GM12891 (cell line): ENCODE results near the gene ASXL1.

Experiments used
- DNase-seq: peaks from one replicate; pipeline ENCODE4 v3.0.0; 2011; ENCODE audit warnings: low spot score; ENCODE audit not compliant: insufficient read length
- FAIRE-seq: peaks from 2 replicates; lab custom pipeline; 2011; peaks lifted over from hg19 to GRCh38; lab: Jason Lieb, UNC
- PAX5 ChIP-seq: IDR thresholded peaks from 2 replicates; pipeline ENCODE4 v1.6.1; 2011; ENCODE audit warnings: low read length, moderate library complexity, mild to moderate bottlenecking; ENCODE audit not compliant: insufficient read depth, severe bottlenecking
- POLR2A ChIP-seq: IDR thresholded peaks from 2 replicates; pipeline ENCODE4 v1.6.1; 2011; ENCODE audit warnings: low read depth, low read length, control low read depth
- POLR2AphosphoS5 ChIP-seq: IDR thresholded peaks from 2 replicates; pipeline ENCODE4 v1.6.1; 2011; ENCODE audit warnings: low read depth, low read length, control low read depth
- POU2F2 ChIP-seq: IDR thresholded peaks from 2 replicates; pipeline ENCODE4 v1.6.1; 2011; ENCODE audit warnings: low read depth, mild to moderate bottlenecking, control low read depth, low read length, moderate library complexity
- SPI1 ChIP-seq: IDR thresholded peaks from 2 replicates; pipeline ENCODE4 v1.6.1; 2011; ENCODE audit warnings: low read depth, low read length, control low read depth
- TAF1 ChIP-seq: IDR thresholded peaks from 2 replicates; pipeline ENCODE4 v1.6.1; 2011; ENCODE audit warnings: low read depth, low read length, control low read depth

ASXL1 gene

DNA sequence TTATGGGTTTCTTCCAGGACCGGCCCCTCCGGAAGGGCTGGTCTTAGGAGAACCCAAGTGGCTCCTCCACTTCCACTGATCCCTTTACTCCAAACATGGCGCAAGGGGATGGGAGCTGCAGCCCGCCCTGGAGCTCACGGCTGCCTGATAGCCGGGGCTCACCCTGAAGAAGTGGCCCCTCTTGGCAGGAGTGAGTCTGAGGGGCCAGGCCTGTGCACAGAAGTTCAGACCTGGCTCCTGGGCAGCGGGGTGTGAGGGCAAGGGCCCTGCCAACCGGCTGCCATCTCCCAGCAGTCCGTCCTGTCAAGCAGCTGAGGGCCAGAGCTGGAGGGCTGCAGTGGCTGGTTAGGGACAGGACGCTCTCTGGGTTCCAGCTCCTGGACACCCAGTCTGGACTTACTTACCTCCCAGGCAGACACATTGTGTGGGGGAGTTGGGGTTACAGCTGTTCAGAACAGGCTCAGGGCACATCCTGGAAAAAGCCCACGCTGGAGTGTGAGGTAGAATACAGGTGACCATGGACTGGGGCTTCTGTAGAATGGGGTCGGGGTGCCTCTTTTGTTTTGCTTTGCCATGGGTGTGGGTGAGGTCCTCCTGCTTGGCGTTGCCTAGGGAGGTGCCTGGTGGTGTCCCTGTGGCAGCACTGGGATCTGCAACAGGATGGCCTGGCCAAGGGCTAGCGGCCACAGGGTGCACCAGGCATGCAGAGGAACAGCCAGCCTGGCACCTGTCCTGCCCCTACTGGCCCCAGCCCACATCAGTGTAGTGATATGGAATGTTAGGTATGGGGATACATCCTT is 88.4 kb downstream of the ASXL1 start:
- TF ChIP-seq TAF1, result no peak
- no peak for TF ChIP-seq POLR2A
- TF ChIP-seq POU2F2, result no peak
- no peak for TF ChIP-seq POLR2AphosphoS5
- TF ChIP-seq PAX5, result no peak
- TF ChIP-seq SPI1, result no peak
- no peak for FAIRE-seq
- DNase-seq, result no peak

DNA sequence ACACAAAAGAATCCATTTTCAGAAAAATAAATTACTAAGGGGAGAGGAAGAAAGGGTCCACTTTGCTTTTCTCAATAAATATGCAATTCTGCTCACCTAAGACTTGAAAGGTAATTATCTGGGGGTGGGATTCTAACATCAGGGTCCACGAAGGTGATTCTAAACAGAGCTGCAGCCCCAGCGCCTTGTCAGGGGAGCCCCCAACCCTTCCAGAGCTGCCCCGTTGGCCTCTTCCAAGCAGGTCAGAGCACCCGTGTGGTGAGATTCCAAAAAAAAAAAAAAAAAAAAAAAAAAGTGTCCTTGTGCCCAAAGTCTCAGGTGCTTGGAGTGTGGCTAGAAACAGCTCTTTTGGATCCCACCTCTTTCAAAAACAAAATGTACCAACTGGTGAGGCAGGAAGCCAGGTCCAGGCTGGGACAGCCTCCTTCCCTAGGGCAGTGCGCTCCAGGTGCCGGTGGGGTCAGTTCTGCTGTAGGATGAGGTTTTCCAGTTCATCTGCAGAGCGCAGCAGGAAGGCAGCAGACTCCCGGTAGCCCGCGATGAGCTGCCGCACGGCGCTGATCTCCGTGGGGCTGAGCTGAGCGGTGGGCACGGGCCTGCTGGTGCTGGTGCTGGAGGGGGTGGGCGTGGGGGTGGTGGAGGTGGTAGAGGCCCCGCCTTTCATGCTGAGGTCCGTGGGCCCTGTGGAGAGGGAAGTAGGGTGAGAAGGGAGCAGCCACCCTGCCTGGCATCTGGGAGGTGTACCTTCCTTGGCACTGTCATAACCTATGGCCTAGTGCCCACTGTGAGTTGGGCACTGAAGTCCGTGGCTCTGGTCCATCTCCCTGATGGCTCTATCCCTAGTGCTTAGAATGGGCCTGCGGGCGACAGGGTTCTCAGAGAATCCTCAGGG is 89.3 kb downstream of the ASXL1 start:
- TF ChIP-seq POLR2AphosphoS5 (no peak), POLR2A (no peak)
- DNase-seq (no peak), FAIRE-seq (no peak)

DNA sequence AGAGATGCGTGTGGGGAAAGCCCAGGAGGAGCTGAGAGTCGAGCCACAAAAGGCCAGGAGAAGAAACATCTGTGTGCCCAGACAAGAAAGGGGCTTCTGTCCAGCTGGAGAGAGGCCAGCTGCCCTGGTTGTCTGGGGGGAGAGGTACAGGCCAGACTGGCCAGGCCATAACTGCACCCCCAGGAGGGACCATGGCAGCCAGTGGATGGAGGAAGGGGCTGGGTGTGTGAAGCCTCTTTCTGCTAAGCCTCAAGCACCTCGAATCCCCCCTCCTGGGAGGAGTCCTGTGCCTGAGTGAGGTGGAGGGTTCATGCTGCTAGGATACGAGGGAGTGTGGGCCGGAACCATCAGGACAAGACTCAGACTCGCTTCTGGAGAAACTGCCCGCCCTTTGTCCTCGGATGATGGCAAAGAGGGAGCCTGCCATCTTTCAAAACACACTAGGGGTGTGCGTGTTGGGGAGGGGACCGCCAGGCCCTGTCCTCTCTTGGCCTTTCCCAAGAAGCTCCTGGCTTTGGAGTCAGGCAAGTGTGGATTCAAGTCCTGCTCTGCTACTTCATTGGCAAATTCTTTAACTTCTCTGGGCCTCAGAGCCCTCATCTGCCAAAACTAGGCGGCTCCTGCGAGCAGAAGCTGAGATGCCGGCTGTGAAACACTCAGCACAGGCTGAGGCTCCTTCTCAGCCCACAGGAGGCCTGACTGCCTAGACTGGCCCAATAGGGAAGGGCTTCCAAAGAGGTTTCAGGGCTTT is 90.3 kb downstream of the ASXL1 start:
- FAIRE-seq, result no peak
- TF ChIP-seq POU2F2, result no peak
- no peak for TF ChIP-seq POLR2AphosphoS5
- no peak for TF ChIP-seq POLR2A
- no peak for TF ChIP-seq SPI1
- no peak for TF ChIP-seq PAX5
- no peak for TF ChIP-seq TAF1

DNA sequence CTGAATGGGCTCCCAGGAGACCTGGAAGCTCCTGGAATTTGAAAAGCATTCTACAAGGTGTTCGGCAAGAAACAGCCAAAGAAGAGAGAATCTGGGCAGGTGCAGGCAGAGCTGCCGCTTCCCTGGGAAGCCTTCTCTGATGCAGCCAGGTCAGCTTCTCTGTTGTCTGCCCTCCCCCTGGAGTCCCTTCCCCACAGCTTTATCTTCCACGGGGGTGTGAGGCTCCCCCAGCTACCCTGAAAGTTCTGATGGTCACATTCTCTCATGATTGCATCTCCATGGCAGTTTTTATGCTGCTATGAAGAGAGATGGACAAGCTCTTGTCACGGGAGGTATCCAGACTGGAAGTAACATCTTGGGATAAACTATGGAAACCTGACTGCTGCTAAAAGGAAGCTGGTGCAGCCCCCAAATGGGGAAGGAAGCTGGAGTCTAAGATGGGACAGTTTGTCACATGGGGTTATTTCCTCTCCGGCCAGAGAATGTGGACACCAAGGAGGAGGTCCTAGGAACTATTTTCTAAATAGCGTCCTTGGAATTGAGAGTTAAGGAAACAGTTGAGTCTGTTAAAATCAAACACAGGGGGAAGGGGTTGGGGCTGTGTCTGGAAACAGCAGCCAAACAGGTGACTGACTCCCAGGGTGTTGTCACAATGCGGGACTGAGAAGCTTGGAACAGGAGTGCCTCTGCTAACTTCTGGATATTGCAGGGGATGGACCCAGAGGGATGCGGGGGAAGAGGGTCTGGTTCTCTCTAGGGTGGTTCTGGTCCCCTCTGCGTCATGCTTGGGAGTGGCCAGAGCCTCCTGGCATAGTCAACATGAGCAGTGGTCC is 91.1 kb downstream of the ASXL1 start:
- FAIRE-seq (no peak), DNase-seq (no peak)
- TF ChIP-seq POLR2A (no peak), PAX5 (no peak), TAF1 (no peak), SPI1 (no peak), POLR2AphosphoS5 (no peak), POU2F2 (no peak)

More for the DNA sequence above, 90.3 kb downstream of the ASXL1 start:
- DNase-seq, result no peak

DNA sequence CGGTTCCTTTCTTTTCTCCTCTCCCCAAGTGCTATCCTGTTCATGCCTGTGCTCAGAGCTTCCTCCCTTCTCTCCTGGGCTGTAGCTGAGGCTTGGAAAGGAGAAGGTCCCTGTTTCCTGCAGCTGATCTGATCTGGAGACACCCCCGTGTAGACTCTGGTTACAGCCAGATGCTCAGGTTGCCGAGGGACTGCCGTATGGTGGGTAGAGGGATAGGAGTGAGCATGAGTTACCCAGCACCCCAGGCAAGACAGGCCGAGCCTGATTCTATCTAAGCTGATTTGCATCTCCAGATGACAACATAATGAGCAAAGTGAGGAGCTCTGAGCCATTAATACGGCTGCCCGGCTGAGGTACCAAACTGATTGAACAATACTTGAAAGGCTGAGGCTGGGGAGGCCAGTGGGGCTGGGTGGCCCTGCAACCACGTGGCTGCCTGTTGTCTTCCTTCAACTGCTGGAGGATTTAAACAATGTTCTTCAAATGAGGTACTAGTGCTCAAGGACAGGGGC is 91.8 kb downstream of the ASXL1 start:
- no peak for DNase-seq
- FAIRE-seq, result no peak
- no peak for TF ChIP-seq POLR2A
- no peak for TF ChIP-seq POLR2AphosphoS5
- TF ChIP-seq SPI1, result no peak
- TF ChIP-seq PAX5, result no peak
- TF ChIP-seq POU2F2, result no peak
- TF ChIP-seq TAF1, result no peak

DNA sequence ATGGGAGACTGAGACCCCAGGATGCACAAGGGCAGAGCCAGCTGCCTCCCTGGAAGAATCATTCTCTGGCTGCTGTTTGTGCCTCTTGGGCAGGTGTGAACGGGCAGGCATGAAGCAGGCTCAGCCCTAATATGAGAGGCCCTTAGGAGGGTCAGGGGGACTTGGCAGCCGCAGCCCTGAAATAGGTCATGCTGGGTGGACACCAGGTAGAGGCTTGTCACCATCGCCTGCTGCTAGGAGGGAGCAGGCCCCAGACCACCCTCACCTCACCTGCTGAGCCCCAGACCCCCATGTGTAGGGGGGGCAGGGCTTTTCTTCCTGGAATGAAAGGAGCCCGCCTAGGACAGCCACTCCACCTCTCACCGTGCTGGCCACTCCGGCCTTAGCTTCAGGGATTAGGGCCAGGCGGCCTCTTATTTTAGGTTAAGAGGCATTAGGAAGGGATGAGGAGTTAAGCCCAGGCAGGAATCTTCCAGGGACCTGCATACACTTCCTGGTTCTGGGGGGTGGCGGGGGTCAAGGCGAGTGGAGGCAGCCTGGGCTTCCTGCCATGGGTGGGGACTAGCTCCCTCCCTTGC is 92.4 kb downstream of the ASXL1 start:
- no peak for DNase-seq
- FAIRE-seq, result no peak
- TF ChIP-seq POLR2AphosphoS5 (no peak), PAX5 (no peak), SPI1 (no peak)

DNA sequence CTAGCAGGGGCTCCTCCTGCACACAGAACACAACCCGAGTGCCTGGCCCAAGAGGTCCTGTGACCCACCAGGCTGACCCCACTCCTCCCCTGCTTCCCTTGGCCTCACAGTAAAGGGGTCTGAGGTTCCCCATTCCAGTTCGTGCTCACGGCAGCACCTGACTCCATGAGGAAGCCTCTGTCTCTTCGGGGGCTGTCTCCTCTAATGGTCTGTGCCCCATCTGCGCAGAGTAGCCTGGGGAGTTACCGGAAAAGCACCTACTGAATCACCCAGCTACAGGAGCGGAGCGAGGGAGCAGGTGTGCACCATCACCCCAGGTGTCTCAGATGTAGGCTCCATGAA is 93.2 kb downstream of the ASXL1 start:
- FAIRE-seq, result no peak
- TF ChIP-seq POLR2A, result no peak
- TF ChIP-seq SPI1, result no peak
- TF ChIP-seq POLR2AphosphoS5, result no peak
- TF ChIP-seq TAF1, result no peak
- no peak for TF ChIP-seq PAX5

DNA sequence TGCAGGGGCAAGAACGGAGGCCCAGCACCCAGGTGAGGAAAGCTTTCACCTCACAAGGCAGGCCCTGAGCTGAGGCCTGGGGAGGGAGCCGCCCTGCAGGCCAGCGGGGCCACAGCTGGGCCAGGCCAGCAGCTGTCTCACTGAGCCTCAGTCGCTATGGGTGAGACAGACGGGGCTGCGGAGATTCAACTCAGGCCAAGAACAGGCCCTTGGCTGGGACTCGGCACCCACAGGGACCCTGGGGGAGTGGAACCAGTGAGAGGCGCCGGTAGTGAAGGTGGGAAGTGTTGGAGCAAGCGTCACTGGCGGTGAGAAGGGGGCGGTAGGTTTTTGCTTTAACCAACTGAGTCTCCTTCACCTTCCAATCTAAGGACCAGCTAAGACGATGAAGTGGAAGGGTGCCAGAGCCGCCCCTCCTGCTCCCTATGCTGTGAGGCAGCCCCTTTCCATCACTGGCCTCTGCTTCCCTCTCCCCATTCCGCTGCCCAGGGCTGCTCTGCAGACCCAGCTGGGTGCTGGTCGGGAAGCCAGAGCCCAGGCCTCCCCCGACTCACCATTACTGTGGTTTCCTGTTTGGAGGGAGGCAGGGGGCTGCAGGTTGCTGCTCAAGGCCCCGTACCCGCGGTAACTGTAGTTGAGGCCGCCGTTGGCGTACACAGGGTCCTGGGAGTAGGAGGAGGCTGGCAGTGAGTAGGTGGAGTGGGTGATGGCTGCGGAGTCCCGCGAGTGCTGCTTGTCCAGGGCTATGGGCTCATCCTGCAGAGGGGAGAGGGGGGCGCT is 93.7 kb downstream of the ASXL1 start:
- no peak for TF ChIP-seq SPI1
- no peak for TF ChIP-seq POLR2A
- TF ChIP-seq PAX5, result no peak
- FAIRE-seq, result no peak
- DNase-seq, result no peak

More for the DNA sequence above, 93.2 kb downstream of the ASXL1 start:
- DNase-seq, result no peak
